GM12878 (cell line): ENCODE data around the gene CCDC91.

ENCODE experiments used
- CREB1 ChIP-seq: IDR thresholded peaks from 2 replicates; pipeline ENCODE4 v1.6.1; 2012; ENCODE audit warnings: low read depth, mild to moderate bottlenecking, inconsistent platforms
- CREM ChIP-seq: IDR thresholded peaks from 2 replicates; pipeline ENCODE4 v1.6.1; 2014; ENCODE audit warnings: antibody characterized with exemption, low read depth
- CTCF ChIP-seq, 3 experiments: IDR thresholded peaks in 2 of 3; conservative IDR thresholded peaks in 1 of 3; 2 replicates each; pipeline ENCODE4 v1.5.1; 2011; ENCODE audit warnings: low read depth in 3 of 3, low read length in 3 of 3, mild to moderate bottlenecking in 3 of 3, control low read depth in 2 of 3, moderate library complexity in 2 of 3, inconsistent platforms in 1 of 3, mixed read lengths in 1 of 3; ENCODE audit not compliant: control insufficient read depth in 2 of 3, insufficient read depth in 1 of 3; ENCODE audit errors: extremely low read depth in 1 of 3
- POLR2A ChIP-seq: IDR thresholded peaks from 2 replicates; pipeline ENCODE4 v1.6.1; 2011; ENCODE audit warnings: low read depth, mild to moderate bottlenecking, low read length

GRCh38 chr12:28328967-28329366 is 138.7 kb downstream of the CCDC91 start:
- TF ChIP-seq CREM: no peak
- TF ChIP-seq CREB1: no peak
- no peak for TF ChIP-seq CTCF (IDR thresholded peaks at IDR 0.05 in 2 of 3, conservative IDR thresholded peaks at IDR 0.05 in 1 of 3; ENCODE audit: control insufficient read depth in 2 of 3, extremely low read depth in 1 of 3, insufficient read depth in 1 of 3, low read depth in 3 of 3, low read length in 3 of 3)
- TF ChIP-seq POLR2A: no peak
